Activated naive CD4-positive, alpha-beta T cell treated with anti-CD3 and anti-CD28 coated beads, Interleukin-2, amount 50 U/mL, for 24 hours (primary cell): Measurements from ENCODE around the gene HIC1.

ENCODE experiments used
- H3K27ac Mint-ChIP-seq: one replicate; pipeline ENCODE4 v1.8.0; 2021; ENCODE audit warnings: mild to moderate bottlenecking, mixed read lengths
- H3K27me3 Mint-ChIP-seq: one replicate; pipeline ENCODE4 v1.8.0; 2021; ENCODE audit warnings: mixed read lengths
- H3K36me3 Mint-ChIP-seq: one replicate; pipeline ENCODE4 v1.8.0; 2021; ENCODE audit warnings: mixed read lengths
- H3K4me1 Mint-ChIP-seq: one replicate; pipeline ENCODE4 v1.8.0; 2021; ENCODE audit warnings: mixed read lengths
- H3K4me3 Mint-ChIP-seq: one replicate; pipeline ENCODE4 v1.8.0; 2021; ENCODE audit warnings: mild to moderate bottlenecking, mixed read lengths
- H3K9me3 Mint-ChIP-seq: one replicate; pipeline ENCODE4 v1.8.0; 2021; ENCODE audit warnings: mixed read lengths

The HIC1 gene

GRCh38 chr17:2071024-2071385 lies 16.1 kb downstream of the HIC1 start:
- Mint-ChIP-seq H3K4me3 (no peak overlapping the region), H3K27ac (peak overlapping the region; percentile 81), H3K4me1 (peaks cover 8% of the 10 kb centered on the region), H3K9me3 (no peaks in the 10 kb centered on the region), H3K27me3 (no peaks in the 10 kb centered on the region), H3K36me3 (peaks cover 31% of the 10 kb centered on the region)

GRCh38 chr17:2071455-2072281 lies 16.8 kb downstream of the HIC1 start:
- H3K27me3 Mint-ChIP-seq = no peaks in the 10 kb centered on the region
- H3K4me1 Mint-ChIP-seq = peaks cover 8% of the 10 kb centered on the region
- peaks cover 31% of the 10 kb centered on the region for H3K36me3 Mint-ChIP-seq
- H3K27ac Mint-ChIP-seq = no peak overlapping the region
- H3K9me3 Mint-ChIP-seq = no peaks in the 10 kb centered on the region
- H3K4me3 Mint-ChIP-seq = no peak overlapping the region

- peaks cover 7% of the 10 kb centered on the region for H3K4me1 Mint-ChIP-seq
- H3K36me3 Mint-ChIP-seq = peaks cover 39% of the 10 kb centered on the region
- H3K27me3 Mint-ChIP-seq = no peaks in the 10 kb centered on the region
- H3K27ac Mint-ChIP-seq = no peak overlapping the region
- no peak overlapping the region for H3K4me3 Mint-ChIP-seq
- no peaks in the 10 kb centered on the region for H3K9me3 Mint-ChIP-seq
Measured at GRCh38 chr17:2074919-2075318, 20.0 kb downstream of the HIC1 start.

GRCh38 chr17:2075336-2076086 lies 20.6 kb downstream of the HIC1 start:
- Mint-ChIP-seq H3K9me3 (no peaks in the 10 kb centered on the region), H3K27ac (peak overlapping the region; percentile 74), H3K27me3 (no peaks in the 10 kb centered on the region), H3K4me3 (no peak overlapping the region), H3K36me3 (peaks cover 36% of the 10 kb centered on the region), H3K4me1 (peaks cover 3% of the 10 kb centered on the region)

- Mint-ChIP-seq H3K4me3 (no peak overlapping the region), H3K27me3 (no peaks in the 10 kb centered on the region), H3K9me3 (no peaks in the 10 kb centered on the region), H3K4me1 (no peaks in the 10 kb centered on the region), H3K36me3 (peaks cover 30% of the 10 kb centered on the region), H3K27ac (no peak overlapping the region)
Measured at GRCh38 chr17:2076087-2076984, 21.4 kb downstream of the HIC1 start.

- H3K4me1 Mint-ChIP-seq = no peaks in the 10 kb centered on the region
- no peaks in the 10 kb centered on the region for H3K27me3 Mint-ChIP-seq
- H3K9me3 Mint-ChIP-seq = no peaks in the 10 kb centered on the region
- no peak overlapping the region for H3K4me3 Mint-ChIP-seq
- H3K36me3 Mint-ChIP-seq = peaks cover 34% of the 10 kb centered on the region
- H3K27ac Mint-ChIP-seq = no peak overlapping the region
Measured at GRCh38 chr17:2077040-2077439, 22.1 kb downstream of the HIC1 start.

GRCh38 chr17:2081564-2081963 lies 26.7 kb downstream of the HIC1 start:
- no peak overlapping the region for H3K27ac Mint-ChIP-seq
- H3K36me3 Mint-ChIP-seq = peaks cover 29% of the 10 kb centered on the region
- H3K4me1 Mint-ChIP-seq = peaks cover 9% of the 10 kb centered on the region
- no peaks in the 10 kb centered on the region for H3K9me3 Mint-ChIP-seq
- no peak overlapping the region for H3K4me3 Mint-ChIP-seq
- no peaks in the 10 kb centered on the region for H3K27me3 Mint-ChIP-seq

GRCh38 chr17:2082003-2082781 lies 27.3 kb downstream of the HIC1 start:
- H3K27ac Mint-ChIP-seq = no peak overlapping the region
- no peaks in the 10 kb centered on the region for H3K27me3 Mint-ChIP-seq
- H3K9me3 Mint-ChIP-seq = no peaks in the 10 kb centered on the region
- H3K36me3 Mint-ChIP-seq = peaks cover 27% of the 10 kb centered on the region
- H3K4me1 Mint-ChIP-seq = peaks cover 16% of the 10 kb centered on the region
- H3K4me3 Mint-ChIP-seq = no peak overlapping the region

GRCh38 chr17:2083613-2084035 lies 28.7 kb downstream of the HIC1 start:
- peaks cover 29% of the 10 kb centered on the region for H3K4me1 Mint-ChIP-seq

GRCh38 chr17:2084036-2084765 lies 29.3 kb downstream of the HIC1 start:
- Mint-ChIP-seq H3K4me1 (peaks cover 35% of the 10 kb centered on the region), H3K4me3 (no peak overlapping the region), H3K9me3 (no peaks in the 10 kb centered on the region), H3K27ac (no peak overlapping the region), H3K27me3 (no peaks in the 10 kb centered on the region), H3K36me3 (peaks cover 15% of the 10 kb centered on the region)

More at GRCh38 chr17:2083613-2084035, 28.7 kb downstream of the HIC1 start:
- Mint-ChIP-seq H3K9me3 (no peaks in the 10 kb centered on the region), H3K27ac (no peak overlapping the region), H3K4me3 (no peak overlapping the region), H3K27me3 (no peaks in the 10 kb centered on the region), H3K36me3 (peaks cover 18% of the 10 kb centered on the region)

- H3K36me3 Mint-ChIP-seq = peaks cover 10% of the 10 kb centered on the region
- H3K4me1 Mint-ChIP-seq = peaks cover 43% of the 10 kb centered on the region
Measured at GRCh38 chr17:2084766-2085647, 30.1 kb downstream of the HIC1 start.

GRCh38 chr17:2085648-2085949 lies 30.7 kb downstream of the HIC1 start:
- no peaks in the 10 kb centered on the region for H3K9me3 Mint-ChIP-seq
- H3K4me3 Mint-ChIP-seq = no peak overlapping the region
- H3K4me1 Mint-ChIP-seq = peaks cover 49% of the 10 kb centered on the region
- peaks cover 10% of the 10 kb centered on the region for H3K36me3 Mint-ChIP-seq
- no peak overlapping the region for H3K27ac Mint-ChIP-seq
- no peaks in the 10 kb centered on the region for H3K27me3 Mint-ChIP-seq

More at GRCh38 chr17:2084766-2085647, 30.1 kb downstream of the HIC1 start:
- Mint-ChIP-seq H3K27ac (peak overlapping the region; percentile 72), H3K27me3 (no peaks in the 10 kb centered on the region), H3K4me3 (no peak overlapping the region), H3K9me3 (no peaks in the 10 kb centered on the region)

GRCh38 chr17:2086306-2086705 lies 31.4 kb downstream of the HIC1 start:
- no peak overlapping the region for H3K4me3 Mint-ChIP-seq
- H3K27ac Mint-ChIP-seq = no peak overlapping the region
- peaks cover 10% of the 10 kb centered on the region for H3K36me3 Mint-ChIP-seq
- no peaks in the 10 kb centered on the region for H3K9me3 Mint-ChIP-seq
- peaks cover 56% of the 10 kb centered on the region for H3K4me1 Mint-ChIP-seq
- no peaks in the 10 kb centered on the region for H3K27me3 Mint-ChIP-seq
